K562 (cell line): ENCODE measurements around the gene BCL2L1. TPM values are rescaled to one million over a fixed set of nuclear protein-coding genes. Genes with fewer than 3 reads are reported as not detected.

Source experiments
- CTBP1 ChIP-seq: fragments of 450-650 bp; IDR thresholded peaks from 2 replicates; pipeline ENCODE4 v1.6.1; 2016; ENCODE audit warnings: borderline replicate concordance
- EGR1 ChIP-seq: fragments of 450-650 bp; conservative IDR thresholded peaks from 2 replicates; pipeline ENCODE4 v1.6.1; 2017; ENCODE audit warnings: mild to moderate bottlenecking
- EP400 ChIP-seq: fragments of 450-650 bp; IDR thresholded peaks from 2 replicates; pipeline ENCODE4 v1.6.1; 2017; ENCODE audit warnings: antibody characterized with exemption, mild to moderate bottlenecking, moderate library complexity
- FOXP1 ChIP-seq: sonication (generic); formaldehyde crosslinking; IDR thresholded peaks from 2 replicates; pipeline ENCODE4 v1.8.0; 2022; ENCODE audit warnings: mild to moderate bottlenecking, missing genetic modification reagents
- KLF6 ChIP-seq: fragments of 250-450 bp; sonication (Bioruptor Pico); IDR thresholded peaks from 2 replicates; pipeline ENCODE4 v1.4.0; 2020; ENCODE audit warnings: mild to moderate bottlenecking, moderate library complexity, borderline replicate concordance
- NEUROD1 ChIP-seq: fragments of 150-350 bp; IDR thresholded peaks from 2 replicates; pipeline ENCODE4 v1.6.1; 2014; ENCODE audit warnings: borderline replicate concordance, low read length, low read depth; ENCODE audit not compliant: partially characterized antibody
- RBBP5 ChIP-seq: fragments of 200-600 bp; sonication (generic); IDR thresholded peaks from 2 replicates; pipeline ENCODE4 v1.6.1; 2012; ENCODE audit warnings: borderline replicate concordance, mild to moderate bottlenecking, low read length, control low read depth, inconsistent platforms; ENCODE audit not compliant: insufficient read depth, poor library complexity, severe bottlenecking
- RBM17 ChIP-seq: fragments of 200-400 bp; formaldehyde crosslinking; IDR thresholded peaks from 2 replicates; pipeline ENCODE4 v1.6.1; 2017; ENCODE audit warnings: low read depth, mild to moderate bottlenecking, low read length, borderline replicate concordance
- RBM22 ChIP-seq: fragments of 200-400 bp; formaldehyde crosslinking; IDR thresholded peaks from 2 replicates; pipeline ENCODE4 v1.6.1; 2018; ENCODE audit warnings: low read length, low read depth; ENCODE audit not compliant: poor library complexity, severe bottlenecking
- SP2 ChIP-seq: IDR thresholded peaks from 2 replicates; pipeline ENCODE4 v1.6.1; 2011; ENCODE audit warnings: mild to moderate bottlenecking, low read depth, low read length, moderate library complexity; ENCODE audit not compliant: poor library complexity, severe bottlenecking; ENCODE audit errors: extremely low read depth
- TAF1 ChIP-seq: IDR thresholded peaks from 2 replicates; pipeline ENCODE4 v1.6.1; 2011; ENCODE audit warnings: mild to moderate bottlenecking, low read length, moderate library complexity; ENCODE audit not compliant: insufficient read depth, control insufficient read depth, severe bottlenecking; ENCODE audit errors: extremely low read depth
- TAF7 ChIP-seq: fragments of 450-650 bp; IDR thresholded peaks from 2 replicates; pipeline ENCODE4 v1.6.1; 2016; ENCODE audit warnings: missing genetic modification characterization, missing compliant biosample characterization
- WHSC1 ChIP-seq: IDR thresholded peaks from one replicate; pipeline ENCODE4 v1.6.1; 2012; ENCODE audit warnings: low read length, control low read depth, inconsistent platforms
- YY1 ChIP-seq, 3 experiments: IDR thresholded peaks; 2 replicates each; pipeline ENCODE4 v1.6.1; 2011; ENCODE audit warnings: low read length in 2 of 3, mild to moderate bottlenecking in 2 of 3, moderate library complexity in 2 of 3, borderline replicate concordance in 1 of 3, control low read depth in 1 of 3, low read depth in 1 of 3; ENCODE audit not compliant: insufficient read depth in 3 of 3, insufficient replicate concordance in 2 of 3, control insufficient read depth in 1 of 3, insufficient read length in 1 of 3; ENCODE audit errors: extremely low read depth in 1 of 3
- ZBED1 ChIP-seq: IDR thresholded peaks from 2 replicates; pipeline ENCODE4 v1.6.1; 2014
- ZNF584 ChIP-seq: fragments of 200-800 bp; sonication (Bioruptor generic); IDR thresholded peaks from 2 replicates; pipeline ENCODE4 v1.6.1; 2016; ENCODE audit warnings: low read depth, mild to moderate bottlenecking, missing genetic modification characterization, missing compliant biosample characterization
- polyA plus RNA-seq, 8 experiments: library from polyadenylated mRNA; depleted of rRNA in 4 of 8; stranded (reverse) in 5 of 8; unstranded in 3 of 8; fragments of >200 nt; fragmentation: Nextera tagmentation in 2 of 8; fragmentation: Illumina TruSeq in 1 of 8; extraction: Ambion mirVana in 2 of 8; extraction: Trizol in 1 of 8; gene quantifications; 2 replicates each; pipeline versions ENCODE4 v1.2.1 to v1.2.3, GENCODE V29; 2011 to 2014; ENCODE audit warnings: inconsistent platforms in 1 of 8, missing spikeins in 1 of 8
- total RNA-seq, 7 experiments: library from RNA; depleted of rRNA in 6 of 7; stranded (reverse); fragments of >200 nt in 6 of 7; fragmentation: Illumina TruSeq in 2 of 7; extraction: Trizol in 2 of 7; gene quantifications; 2 replicates each; pipeline versions ENCODE4 v1.2.1 to v1.2.3, GENCODE V29; 2011 to 2021; ENCODE audit warnings: low replicate concordance in 1 of 7
- TF ChIP-seq, protein P1 (sequence below): fragments of 250-450 bp; sonication (Bioruptor Pico); IDR thresholded peaks from 2 replicates; pipeline ENCODE4 v1.5.0; 2020; ENCODE audit warnings: mild to moderate bottlenecking, borderline replicate concordance
- TF ChIP-seq, protein P2 (sequence below): fragments of 450-650 bp; IDR thresholded peaks from 2 replicates; pipeline ENCODE4 v1.7.1; 2018; ENCODE audit warnings: mild to moderate bottlenecking, low read depth; ENCODE audit not compliant: partially characterized antibody
- TF ChIP-seq, protein P3 (sequence below): fragments of 450-650 bp; formaldehyde crosslinking; IDR thresholded peaks from 2 replicates; pipeline ENCODE4 v1.4.0; 2020; ENCODE audit warnings: mild to moderate bottlenecking, moderate library complexity

The BCL2L1 gene
- total and polyA plus RNA-seq, 9 of the 15 experiments (the other 6 are each of a cell fraction or from before 2014, with no cell fraction given): 3.3 to 182 (median 120) TPM

DNA sequence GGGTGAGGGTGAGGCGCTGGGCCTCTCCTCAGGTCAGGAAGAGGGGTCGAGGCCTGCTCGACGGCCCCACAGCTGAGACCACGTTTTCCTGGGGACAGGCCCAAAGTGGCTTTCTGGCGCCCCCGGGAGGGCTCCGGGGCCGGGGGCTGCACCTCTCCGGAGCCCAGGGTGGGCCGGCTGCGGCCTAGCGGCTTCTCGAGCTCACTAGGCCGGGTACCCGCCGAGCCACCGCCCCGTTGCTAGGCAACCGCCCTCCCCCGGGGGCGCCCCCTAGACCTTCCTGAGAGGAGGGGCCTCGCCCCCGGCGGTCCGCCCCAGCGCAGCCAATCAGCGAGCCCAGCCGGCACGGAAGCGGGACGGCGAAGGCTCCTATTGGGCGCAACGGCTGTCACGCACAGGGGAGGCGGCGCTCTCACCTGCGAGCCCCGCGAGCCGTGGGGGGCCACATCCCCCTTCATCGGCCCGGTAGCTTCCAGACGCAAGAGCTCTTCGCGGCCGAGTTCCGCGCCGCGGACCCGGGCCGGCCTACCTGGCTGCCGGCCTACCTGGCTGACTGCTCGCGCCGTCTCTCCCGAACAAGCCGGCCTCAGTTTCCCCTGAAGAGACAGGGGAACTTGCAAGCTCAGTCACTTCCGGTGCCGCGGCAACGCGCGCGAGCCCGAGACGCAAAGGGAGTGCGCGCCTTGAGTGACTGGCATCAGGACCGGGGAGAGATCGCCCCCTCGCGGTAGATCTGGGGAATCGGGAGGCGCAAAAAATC lies 831 bp upstream of the BCL2L1 start (continued):
- TF ChIP-seq, protein P1, sequence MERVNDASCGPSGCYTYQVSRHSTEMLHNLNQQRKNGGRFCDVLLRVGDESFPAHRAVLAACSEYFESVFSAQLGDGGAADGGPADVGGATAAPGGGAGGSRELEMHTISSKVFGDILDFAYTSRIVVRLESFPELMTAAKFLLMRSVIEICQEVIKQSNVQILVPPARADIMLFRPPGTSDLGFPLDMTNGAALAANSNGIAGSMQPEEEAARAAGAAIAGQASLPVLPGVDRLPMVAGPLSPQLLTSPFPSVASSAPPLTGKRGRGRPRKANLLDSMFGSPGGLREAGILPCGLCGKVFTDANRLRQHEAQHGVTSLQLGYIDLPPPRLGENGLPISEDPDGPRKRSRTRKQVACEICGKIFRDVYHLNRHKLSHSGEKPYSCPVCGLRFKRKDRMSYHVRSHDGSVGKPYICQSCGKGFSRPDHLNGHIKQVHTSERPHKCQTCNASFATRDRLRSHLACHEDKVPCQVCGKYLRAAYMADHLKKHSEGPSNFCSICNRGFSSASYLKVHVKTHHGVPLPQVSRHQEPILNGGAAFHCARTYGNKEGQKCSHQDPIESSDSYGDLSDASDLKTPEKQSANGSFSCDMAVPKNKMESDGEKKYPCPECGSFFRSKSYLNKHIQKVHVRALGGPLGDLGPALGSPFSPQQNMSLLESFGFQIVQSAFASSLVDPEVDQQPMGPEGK (CRISPR knock-in tag): peak; percentile 75; the same call in 1 of the 2 replicates
- TF ChIP-seq RBM22 (peak; percentile 59), SP2 (peak; percentile 92), EGR1 (peak; percentile 90), ZBED1 (no peak), NEUROD1 (peak; percentile 97), RBM17 (no peak), WHSC1 (no peak), TAF1 (peak; percentile 27), EP400 (peak; percentile 77), TAF7 (tag) (peak; percentile 56), FOXP1 (CRISPR knock-in tag) (0 out of 2 replicates have a peak, but pooled peaks have one; percentile 22), ZNF584 (CRISPR knock-in tag) (0 out of 2 replicates have a peak, but pooled peaks have one; percentile 16), RBBP5 (peak; percentile 100), KLF6 (CRISPR knock-in tag) (no peak), CTBP1 (peak; percentile 97), YY1 (IDR thresholded peaks at IDR 0.05; ENCODE audit: borderline replicate concordance in 1 of 3, control insufficient read depth in 1 of 3, extremely low read depth in 1 of 3, insufficient read depth in 3 of 3, insufficient read length in 1 of 3, insufficient replicate concordance in 2 of 3, low read depth in 1 of 3, low read length in 2 of 3) (peak in 1 of 3 experiments; percentile 60)
- TF ChIP-seq, protein P2, sequence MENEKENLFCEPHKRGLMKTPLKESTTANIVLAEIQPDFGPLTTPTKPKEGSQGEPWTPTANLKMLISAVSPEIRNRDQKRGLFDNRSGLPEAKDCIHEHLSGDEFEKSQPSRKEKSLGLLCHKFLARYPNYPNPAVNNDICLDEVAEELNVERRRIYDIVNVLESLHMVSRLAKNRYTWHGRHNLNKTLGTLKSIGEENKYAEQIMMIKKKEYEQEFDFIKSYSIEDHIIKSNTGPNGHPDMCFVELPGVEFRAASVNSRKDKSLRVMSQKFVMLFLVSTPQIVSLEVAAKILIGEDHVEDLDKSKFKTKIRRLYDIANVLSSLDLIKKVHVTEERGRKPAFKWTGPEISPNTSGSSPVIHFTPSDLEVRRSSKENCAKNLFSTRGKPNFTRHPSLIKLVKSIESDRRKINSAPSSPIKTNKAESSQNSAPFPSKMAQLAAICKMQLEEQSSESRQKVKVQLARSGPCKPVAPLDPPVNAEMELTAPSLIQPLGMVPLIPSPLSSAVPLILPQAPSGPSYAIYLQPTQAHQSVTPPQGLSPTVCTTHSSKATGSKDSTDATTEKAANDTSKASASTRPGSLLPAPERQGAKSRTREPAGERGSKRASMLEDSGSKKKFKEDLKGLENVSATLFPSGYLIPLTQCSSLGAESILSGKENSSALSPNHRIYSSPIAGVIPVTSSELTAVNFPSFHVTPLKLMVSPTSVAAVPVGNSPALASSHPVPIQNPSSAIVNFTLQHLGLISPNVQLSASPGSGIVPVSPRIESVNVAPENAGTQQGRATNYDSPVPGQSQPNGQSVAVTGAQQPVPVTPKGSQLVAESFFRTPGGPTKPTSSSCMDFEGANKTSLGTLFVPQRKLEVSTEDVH: peak; percentile 90
- TF ChIP-seq, protein P3, sequence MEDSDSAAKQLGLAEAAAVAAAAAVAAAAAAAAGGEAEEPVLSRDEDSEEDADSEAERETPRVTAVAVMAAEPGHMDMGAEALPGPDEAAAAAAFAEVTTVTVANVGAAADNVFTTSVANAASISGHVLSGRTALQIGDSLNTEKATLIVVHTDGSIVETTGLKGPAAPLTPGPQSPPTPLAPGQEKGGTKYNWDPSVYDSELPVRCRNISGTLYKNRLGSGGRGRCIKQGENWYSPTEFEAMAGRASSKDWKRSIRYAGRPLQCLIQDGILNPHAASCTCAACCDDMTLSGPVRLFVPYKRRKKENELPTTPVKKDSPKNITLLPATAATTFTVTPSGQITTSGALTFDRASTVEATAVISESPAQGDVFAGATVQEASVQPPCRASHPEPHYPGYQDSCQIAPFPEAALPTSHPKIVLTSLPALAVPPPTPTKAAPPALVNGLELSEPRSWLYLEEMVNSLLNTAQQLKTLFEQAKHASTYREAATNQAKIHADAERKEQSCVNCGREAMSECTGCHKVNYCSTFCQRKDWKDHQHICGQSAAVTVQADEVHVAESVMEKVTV (CRISPR knock-in tag): peak; percentile 84
